Right lobe of liver (tissue), 6 donors: ENCODE data around the gene CLSTN1. TPM values are rescaled to one million over a fixed set of nuclear protein-coding genes. Genes with fewer than 3 reads are reported as not detected.

ENCODE experiments used
- ATAC-seq, 4 donors: fragments of 200-7000 bp; cut with Tn5 transposase; one replicate each; pipeline ENCODE4 v1.9.1; 2020; ENCODE audit warnings: mild to moderate bottlenecking in 4 of 4, moderate library complexity in 4 of 4
- DNase-seq, 3 donors: peaks; one replicate each; pipeline ENCODE4 v3.0.0-alpha.2; 2020
- H3K27ac ChIP-seq, 3 donors: fragments of 200-600 bp; one replicate each; pipeline ENCODE4 v1.8.0; 2022
- H3K27me3 ChIP-seq, 2 donors: fragments of 200-600 bp; one replicate each; pipeline ENCODE4 v1.8.0; 2022
- H3K36me3 ChIP-seq, 4 donors: fragments of 200-600 bp; sonication (generic) in 1 of 4; one replicate each; pipeline versions ENCODE4 v1.5.1 to v1.8.0; 2017 to 2022; ENCODE audit warnings: control low read depth in 1 of 4
- H3K4me1 ChIP-seq, 4 donors: fragments of 200-600 bp; sonication (generic) in 1 of 4; one replicate each; pipeline versions ENCODE4 v1.5.1 to v1.8.0; 2017 to 2022; ENCODE audit warnings: control low read depth in 1 of 4
- H3K4me3 ChIP-seq, 3 donors: fragments of 200-600 bp; one replicate each; pipeline ENCODE4 v1.8.0; 2022
- H3K9me3 ChIP-seq, 4 donors: fragments of 200-600 bp; sonication (generic) in 1 of 4; one replicate each; pipeline versions ENCODE4 v1.5.1 to v1.8.0; 2017 to 2022; ENCODE audit warnings: control low read depth in 1 of 4
- CTCF ChIP-seq, 4 donors: fragments of 200-600 bp in 3 of 4; fragments of 450-650 bp in 1 of 4; IDR thresholded peaks; one replicate each; pipeline versions ENCODE4 v1.5.1 to v1.8.0; 2016 to 2022; ENCODE audit warnings: antibody characterized with exemption in 4 of 4, mild to moderate bottlenecking in 2 of 4
- POLR2A ChIP-seq: fragments of 450-650 bp; IDR thresholded peaks from one replicate; pipeline ENCODE4 v1.6.1; 2017; ENCODE audit warnings: antibody characterized with exemption, mild to moderate bottlenecking
- WGBS: methylation state at CpG from one replicate; pipeline ENCODE4 v1.1.6; 2018; ENCODE audit warnings: low coverage, low lambda C conversion rate; ENCODE audit not compliant: insufficient coverage; ENCODE audit errors: missing lambda C conversion rate; 5-methylcytosine and 5-hydroxymethylcytosine counted together
- intact Hi-C, 2 donors: fragments of 100-400 bp; cut with DNase I; formaldehyde crosslinking; loops; one replicate each; pipeline versions ENCODE4 v1.11.2 to v1.14.1; 2022
- total RNA-seq, 6 experiments: library from RNA; depleted of rRNA in 2 of 6; stranded (reverse); fragments of >200 nt in 2 of 6; fragmentation: NEBNext Ultra II Directional in 3 of 6; extraction: Animal tissue kit (Norgen Biotek cat#: 25700) in 3 of 6; gene quantifications; one replicate each; pipeline versions ENCODE4 v1.1.0 to v1.2.4, GENCODE V29; 2016 to 2023
- donor health status: DM: no; HTN: yes; CAD: no.
- donor health status: DM: no; HTN: no; CAD: no.
- donor health status: DM: no; HTN: no; CAD: no.
- donor health status: DM: no; HTN: yes; CAD: no.
- donor health status: DM: no; HTN: yes; CAD: no.

The CLSTN1 gene
- total RNA-seq, 6 experiments from 2014 or later: 4.4 to 9.9 (median 8.3) TPM

GRCh38 chr1:9871021-9871420, 47.3 kb upstream of the CLSTN1 start:
- Histone ChIP-seq H3K27me3 (no peaks in the 10 kb centered on the region), H3K4me1 (peaks cover 0 to 20% (median 9%) of the 10 kb centered on the region in 4 donors), H3K27ac (no peak overlapping the region), H3K36me3 (no peaks in the 10 kb centered on the region), H3K9me3 (no peaks in the 10 kb centered on the region), H3K4me3 (no peak overlapping the region)
- intact Hi-C loops: loop anchor here (5.0 to 10.0 kb wide), 4 partner anchors 64 to 244 kb away; partner anchors contain the start of genes LZIC (in 1 of the 2), NMNAT1 (in 1 of the 2) and UBE4B (in 1 of the 2)
- TF ChIP-seq CTCF (IDR thresholded peaks at IDR 0.05): no peak
- no peak for TF ChIP-seq POLR2A
- no peak for DNase-seq
- WGBS: no CpG with 5 or more reads among the region's 9 CpGs
- no peak for ATAC-seq

DNA sequence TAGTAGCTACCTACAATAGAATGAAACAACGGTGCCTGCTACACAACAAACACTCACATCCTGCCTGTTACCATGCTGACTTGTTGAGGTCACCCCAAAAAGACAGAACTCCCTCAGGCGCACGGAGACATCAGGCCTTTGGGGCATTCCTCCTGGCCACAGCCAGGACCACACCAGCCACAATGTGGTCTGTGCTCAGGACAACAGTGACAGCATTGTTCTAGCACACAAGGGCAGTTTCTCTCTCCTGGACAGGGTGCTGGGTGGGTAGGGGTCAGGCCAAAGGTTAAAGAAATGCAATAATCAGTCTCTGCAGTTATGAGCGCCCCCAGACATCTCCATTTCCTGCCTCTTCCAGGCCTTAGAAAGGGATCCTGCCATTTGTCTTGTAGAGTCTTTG, 46.8 kb upstream of the CLSTN1 start:
- intact Hi-C loops: loop anchor here (5.0 to 10.0 kb wide), 4 partner anchors 64 to 243 kb away; partner anchors contain the start of genes LZIC (in 1 of the 2), NMNAT1 (in 1 of the 2) and UBE4B (in 1 of the 2)
- Histone ChIP-seq H3K27me3 (no peaks in the 10 kb centered on the region), H3K36me3 (no peaks in the 10 kb centered on the region), H3K27ac (no peak overlapping the region), H3K9me3 (no peaks in the 10 kb centered on the region), H3K4me1 (peaks cover 0 to 20% (median 9%) of the 10 kb centered on the region in 4 donors), H3K4me3 (no peak overlapping the region)
- no CpG with 5 or more reads among the region's 4 CpGs for WGBS
- ATAC-seq (no peak), DNase-seq (no peak)
- TF ChIP-seq POLR2A (no peak), CTCF (IDR thresholded peaks at IDR 0.05) (no peak)

DNA sequence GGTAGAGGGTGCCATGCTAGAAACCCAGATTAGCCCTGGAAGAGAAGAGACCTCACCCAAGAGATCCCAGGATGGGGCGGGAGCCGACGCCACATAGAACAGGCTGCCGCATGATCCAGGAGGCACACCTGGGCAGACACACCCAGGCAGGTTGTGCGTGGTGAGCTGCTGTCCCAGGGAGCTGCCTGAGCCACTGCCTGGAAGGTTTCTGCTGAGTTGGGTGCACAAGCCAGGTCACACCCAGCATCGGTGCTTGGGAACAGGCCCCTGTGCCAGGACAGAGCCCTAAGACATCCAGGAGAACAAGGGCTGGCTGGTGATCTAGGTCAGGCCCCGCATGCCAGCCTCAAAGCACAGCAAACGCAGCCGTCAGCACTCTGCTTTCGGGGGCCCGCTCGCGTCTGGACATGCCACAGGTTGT, 46.1 kb upstream of the CLSTN1 start:
- peaks cover 0 to 14% (median 9%) of the 10 kb centered on the region in 4 donors for H3K4me1 ChIP-seq
- intact Hi-C loops: loop anchor here (5.0 to 10.0 kb wide), 5 partner anchors 65 to 243 kb away; partner anchors contain the start of genes LZIC (in 1 of the 2), NMNAT1 (in 1 of the 2) and UBE4B (in 1 of the 2)
- no peaks in the 10 kb centered on the region for H3K27me3 ChIP-seq
- no peak for TF ChIP-seq CTCF (IDR thresholded peaks at IDR 0.05)
- H3K36me3 ChIP-seq: no peaks in the 10 kb centered on the region
- ATAC-seq (no peak), DNase-seq (no peak)
- H3K9me3 ChIP-seq: no peaks in the 10 kb centered on the region
- no peak overlapping the region for H3K4me3 ChIP-seq
- H3K27ac ChIP-seq: no peak overlapping the region
- WGBS: no CpG with 5 or more reads among the region's 13 CpGs

DNA sequence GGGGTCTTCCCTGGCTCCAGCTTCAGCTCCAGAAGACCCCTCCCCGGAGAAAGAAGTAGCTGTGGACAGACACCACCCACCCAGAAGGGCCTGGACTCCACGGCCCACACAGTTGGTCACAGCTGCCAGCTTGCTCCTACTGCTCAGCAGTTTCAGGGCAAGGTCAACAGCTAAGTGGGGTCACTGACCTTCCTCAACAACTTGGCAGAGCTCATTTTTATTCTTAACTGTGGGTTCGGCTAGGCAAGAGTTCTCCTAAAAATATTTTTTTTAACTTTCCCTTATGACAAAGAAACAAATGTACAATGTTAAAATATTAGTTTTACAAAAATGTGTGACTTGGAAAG, 44.5 kb upstream of the CLSTN1 start:
- intact Hi-C loops: loop anchor here in 1 of 2 donors (5.0 kb wide), 1 partner anchor 86 kb away; no protein-coding TSS in a partner anchor
- WGBS: 15% methylated on average over 1 of the region's 3 CpGs
- H3K27me3 ChIP-seq: no peaks in the 10 kb centered on the region
- H3K36me3 ChIP-seq: no peaks in the 10 kb centered on the region
- H3K27ac ChIP-seq: no peak overlapping the region
- peak; percentile 89 to 95 (median 92) for ATAC-seq
- DNase-seq: peak; percentile 42 to 75 (median 72)
- H3K9me3 ChIP-seq: no peaks in the 10 kb centered on the region
- no peak overlapping the region for H3K4me3 ChIP-seq
- peaks cover 0 to 14% (median 8%) of the 10 kb centered on the region in 4 donors for H3K4me1 ChIP-seq
- TF ChIP-seq POLR2A (no peak), CTCF (IDR thresholded peaks at IDR 0.05) (no peak)
